ENCODE data around the gene CHID1.

DNA sequence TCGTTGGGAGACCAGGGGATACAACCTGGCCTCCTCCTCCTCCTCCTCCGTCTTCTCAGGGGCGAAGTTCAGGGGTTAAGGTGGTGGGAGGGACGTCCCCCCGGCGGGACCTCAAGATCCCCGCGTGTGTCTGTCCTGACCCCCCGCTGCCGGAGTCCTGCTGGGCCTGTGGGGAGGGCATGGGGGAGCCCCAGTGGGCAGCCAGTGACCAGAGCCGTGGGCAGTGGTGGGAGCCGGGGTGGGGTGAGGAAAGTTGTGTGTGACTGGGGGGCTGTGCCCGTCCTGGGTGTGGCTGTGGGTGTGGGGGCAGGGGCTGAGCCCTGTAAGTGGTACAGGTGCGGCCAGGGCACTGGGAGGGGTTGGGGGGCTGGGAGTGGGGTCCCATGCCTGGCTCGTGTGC lies 57.8 kb downstream of the CHID1 start:
- no peak for TF ChIP-seq CTCF (IDR thresholded peaks at IDR 0.05)
- no peak for TF ChIP-seq POLR2A (IDR thresholded peaks at IDR 0.05)
- no peak for TF ChIP-seq EP300 (IDR thresholded peaks at IDR 0.05)

Measured in tibial nerve (tissue), 4 donors.